Measurements from ENCODE around the gene CAMK1.
"Not testable (repeated sequence)": the region's sequence is repeated elsewhere in the genome, so short reads cannot be mapped to it uniquely, and the experiment has no call there.

Gene CAMK1

GRCh38 chr3:9776896-9777693 is 7.3 kb upstream of the CAMK1 start:
- TF ChIP-seq POLR2A (IDR thresholded peaks at IDR 0.05; ENCODE audit: low read depth, low read length), result no peak
- FAIRE-seq, result no peak
- DNase-seq (ENCODE audit: insufficient read length, low spot score), result no peak

DNA sequence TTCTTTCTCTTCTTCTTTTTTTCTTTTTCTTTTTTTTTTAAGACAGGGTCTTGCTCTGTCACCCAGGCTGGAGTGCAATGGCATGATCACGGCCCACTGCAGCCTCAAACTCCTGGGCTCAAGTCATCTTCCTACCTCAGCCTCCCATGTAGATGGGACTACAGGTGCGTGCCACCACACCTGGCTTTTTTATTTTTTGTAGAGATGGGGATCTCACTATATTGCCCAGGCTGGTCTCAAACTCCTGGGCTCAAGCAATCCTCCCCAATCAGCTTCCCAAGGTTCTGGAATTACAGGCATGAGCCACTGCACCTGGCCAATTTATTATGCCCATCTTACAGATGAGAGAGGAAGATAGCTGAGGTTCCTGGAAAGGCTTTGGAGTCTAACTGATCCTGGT is 1.3 kb upstream of the CAMK1 start:
- not testable (repeated sequence) for FAIRE-seq; DNase-seq (ENCODE audit: insufficient read length, low spot score)

GRCh38 chr3:9770276-9770812 is 597 bp upstream of the CAMK1 start:
- TF ChIP-seq POLR2A (IDR thresholded peaks at IDR 0.05; ENCODE audit: low read depth, low read length), result no peak
- DNase-seq (ENCODE audit: insufficient read length, low spot score), result no peak
- FAIRE-seq, result no peak

GRCh38 chr3:9769012-9769411 is 735 bp downstream of the CAMK1 start:
- TF ChIP-seq POLR2A (IDR thresholded peaks at IDR 0.05; ENCODE audit: low read depth, low read length), result no peak
- FAIRE-seq, result no peak

GRCh38 chr3:9768141-9768775 is 1.5 kb downstream of the CAMK1 start:
- TF ChIP-seq POLR2A (IDR thresholded peaks at IDR 0.05; ENCODE audit: low read depth, low read length), result no peak
- DNase-seq (ENCODE audit: insufficient read length, low spot score) (no peak), FAIRE-seq (no peak)

More at GRCh38 chr3:9769012-9769411, 735 bp downstream of the CAMK1 start:
- DNase-seq (ENCODE audit: insufficient read length, low spot score), result no peak

- TF ChIP-seq POLR2A (IDR thresholded peaks at IDR 0.05; ENCODE audit: low read depth, low read length), result no peak
- FAIRE-seq (no peak), DNase-seq (ENCODE audit: insufficient read length, low spot score) (no peak)
These were observed 2.3 kb downstream of the CAMK1 start for GRCh38 chr3:9767418-9767817.

DNA sequence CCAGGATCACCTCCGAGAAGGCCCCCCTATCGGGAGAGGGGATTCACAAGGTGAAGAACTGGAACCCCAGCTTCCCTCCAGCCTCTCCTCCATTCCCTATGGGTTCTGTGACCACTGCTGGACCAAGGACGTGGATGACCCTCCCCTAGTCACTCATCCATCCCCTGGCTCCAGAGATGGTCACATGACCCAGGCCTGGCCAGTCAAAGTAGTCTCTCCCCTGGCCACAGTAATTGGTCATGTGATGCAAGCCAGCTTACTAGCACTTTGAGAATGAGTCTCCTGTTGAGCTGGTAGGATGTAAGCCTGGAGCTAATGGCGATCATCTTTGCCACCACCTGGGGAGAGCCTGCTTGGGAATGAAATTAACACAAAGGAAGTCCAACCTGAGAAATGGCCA is 3.9 kb downstream of the CAMK1 start:
- TF ChIP-seq POLR2A (IDR thresholded peaks at IDR 0.05; ENCODE audit: low read depth, low read length), result no peak
- FAIRE-seq (no peak), DNase-seq (ENCODE audit: insufficient read length, low spot score) (no peak)

DNA sequence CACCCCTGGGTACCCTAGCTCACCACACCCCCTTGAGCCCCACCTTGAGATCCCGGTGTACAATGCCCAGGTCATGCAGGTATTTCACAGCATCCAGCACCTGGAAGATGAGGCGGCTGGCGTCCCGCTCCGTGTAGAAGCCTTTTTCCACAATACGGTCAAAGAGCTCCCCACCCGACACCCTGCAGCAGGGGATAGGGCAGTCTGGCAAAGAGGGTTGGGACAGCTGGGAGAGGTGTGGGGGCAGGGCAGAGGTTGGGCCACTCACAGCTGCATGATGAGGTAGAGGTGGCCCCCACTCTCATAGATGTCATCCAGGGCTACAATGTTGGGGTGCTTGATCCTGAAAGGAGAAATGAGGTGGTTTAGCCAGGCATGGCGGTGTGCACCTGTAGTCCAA is 6.9 kb downstream of the CAMK1 start:
- FAIRE-seq (no peak), DNase-seq (ENCODE audit: insufficient read length, low spot score) (no peak)
- TF ChIP-seq POLR2A (IDR thresholded peaks at IDR 0.05; ENCODE audit: low read depth, low read length), result no peak

DNA sequence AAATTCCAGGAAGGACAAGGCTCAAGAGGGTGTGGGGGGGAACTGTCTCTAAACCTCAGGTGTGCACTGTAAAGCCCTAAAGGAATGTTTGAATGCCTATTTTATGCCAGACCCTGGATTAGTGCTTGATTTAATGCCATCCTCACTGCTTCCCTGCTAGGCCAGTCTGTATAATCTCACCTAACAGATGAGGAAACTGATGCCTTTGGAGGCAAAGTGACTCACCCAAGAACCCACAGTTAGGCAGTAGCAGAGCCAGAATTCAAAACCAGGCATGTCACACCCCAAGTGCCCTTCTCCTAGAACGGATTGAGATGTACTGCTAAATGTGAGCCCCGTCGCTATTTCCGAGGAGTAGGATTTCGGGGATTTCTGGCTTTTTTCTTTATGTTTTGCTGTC is 7.8 kb downstream of the CAMK1 start:
- DNase-seq (ENCODE audit: insufficient read length, low spot score) (no peak), FAIRE-seq (no peak)
- TF ChIP-seq POLR2A (IDR thresholded peaks at IDR 0.05; ENCODE audit: low read depth, low read length), result no peak

DNA sequence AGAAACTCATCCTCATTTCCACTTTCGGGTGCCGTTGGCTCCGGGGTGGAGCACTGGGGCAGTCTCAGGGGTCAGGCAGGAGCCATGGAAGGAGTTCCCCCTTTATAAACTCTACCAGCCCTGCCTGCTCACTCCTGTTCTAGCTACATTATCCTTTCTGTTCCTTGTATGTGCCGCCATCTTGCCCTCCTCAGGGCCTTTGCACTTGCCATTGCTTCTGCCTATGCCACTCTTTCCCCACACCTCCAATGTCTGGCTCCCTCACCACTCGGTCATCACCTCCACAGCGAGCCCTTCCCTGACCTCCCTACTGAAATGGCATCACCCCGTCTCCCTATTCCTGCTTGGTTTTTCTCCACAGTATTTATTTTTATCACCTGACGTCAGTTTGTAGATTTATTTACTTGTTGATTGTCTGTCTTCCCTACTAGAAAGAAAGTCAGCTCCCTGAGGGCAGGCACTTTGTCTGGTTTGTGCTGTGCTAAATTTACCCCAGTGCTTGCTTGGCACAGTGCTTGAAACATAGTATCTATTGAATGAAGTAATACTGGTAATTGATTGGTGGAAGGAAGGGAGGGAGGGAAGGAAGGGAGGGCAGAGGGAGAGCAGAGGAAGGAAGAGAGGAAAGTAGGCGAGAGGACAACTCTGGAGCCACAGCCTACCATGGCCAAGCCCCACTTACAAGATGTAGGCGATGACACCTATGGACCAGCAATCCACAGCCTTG is 8.8 kb downstream of the CAMK1 start:
- DNase-seq (ENCODE audit: insufficient read length, low spot score) (no peak), FAIRE-seq (no peak)
- no peak for TF ChIP-seq POLR2A (IDR thresholded peaks at IDR 0.05; ENCODE audit: low read depth, low read length)

DNA sequence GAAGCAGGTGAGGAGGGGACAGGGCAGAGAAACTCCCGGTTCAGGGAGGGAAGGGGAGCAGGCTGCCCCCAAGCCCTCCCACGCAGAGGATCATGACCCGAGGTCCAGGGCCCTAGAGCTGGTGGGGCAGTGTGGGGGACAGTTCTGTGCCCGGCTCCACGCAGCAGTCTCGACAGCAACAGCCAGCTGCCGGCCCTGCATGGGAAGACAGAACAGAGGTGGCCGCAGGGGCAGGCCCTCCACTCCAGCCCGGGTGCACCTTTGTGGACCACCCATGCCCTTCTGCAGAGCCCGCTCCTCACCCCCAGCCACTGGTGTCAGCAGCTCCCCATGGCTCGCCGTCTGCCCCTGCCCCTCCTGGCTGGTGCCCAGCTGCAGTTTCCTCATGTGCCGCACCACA is 12.3 kb downstream of the CAMK1 start:
- TF ChIP-seq POLR2A (IDR thresholded peaks at IDR 0.05; ENCODE audit: low read depth, low read length), result no peak
- FAIRE-seq, result no peak
- DNase-seq (ENCODE audit: insufficient read length, low spot score), result no peak

GRCh38 chr3:9754678-9755077 is 15.1 kb downstream of the CAMK1 start:
- FAIRE-seq (no peak), DNase-seq (ENCODE audit: insufficient read length, low spot score) (no peak)
- no peak for TF ChIP-seq POLR2A (IDR thresholded peaks at IDR 0.05; ENCODE audit: low read depth, low read length)

- FAIRE-seq, result no peak
- DNase-seq (ENCODE audit: insufficient read length, low spot score), result no peak
- no peak for TF ChIP-seq POLR2A (IDR thresholded peaks at IDR 0.05; ENCODE audit: low read depth, low read length)
These were observed 19.0 kb downstream of the CAMK1 start for GRCh38 chr3:9750556-9751411.

All from H54 (cell line).